Measurements from ENCODE around the gene NCR3LG1.

Gene NCR3LG1

GRCh38 chr11:17392872-17393271 lies 41.3 kb downstream of the NCR3LG1 start:
- no peak for TF ChIP-seq CTCF (IDR thresholded peaks at IDR 0.05; ENCODE audit: insufficient read depth, missing control alignments)
- DNase-seq (ENCODE audit: insufficient read length, low spot score), result no peak
- FAIRE-seq, result no peak

GRCh38 chr11:17393472-17393871 lies 41.9 kb downstream of the NCR3LG1 start:
- DNase-seq (ENCODE audit: insufficient read length, low spot score), result no peak
- TF ChIP-seq CTCF (IDR thresholded peaks at IDR 0.05; ENCODE audit: insufficient read depth, missing control alignments), result no peak
- FAIRE-seq, result no peak

GRCh38 chr11:17394743-17395390 lies 43.3 kb downstream of the NCR3LG1 start:
- no peak for FAIRE-seq
- no peak for TF ChIP-seq CTCF (IDR thresholded peaks at IDR 0.05; ENCODE audit: insufficient read depth, missing control alignments)
- DNase-seq (ENCODE audit: insufficient read length, low spot score), result no peak

GRCh38 chr11:17395554-17395961 lies 44.0 kb downstream of the NCR3LG1 start:
- DNase-seq (ENCODE audit: insufficient read length, low spot score) (no peak), FAIRE-seq (no peak)
- TF ChIP-seq CTCF (IDR thresholded peaks at IDR 0.05; ENCODE audit: insufficient read depth, missing control alignments), result no peak

- FAIRE-seq (no peak), DNase-seq (ENCODE audit: insufficient read length, low spot score) (no peak)
- no peak for TF ChIP-seq CTCF (IDR thresholded peaks at IDR 0.05; ENCODE audit: insufficient read depth, missing control alignments)
Measured at GRCh38 chr11:17395978-17396377, 44.4 kb downstream of the NCR3LG1 start.

GRCh38 chr11:17396598-17397310 lies 45.2 kb downstream of the NCR3LG1 start:
- TF ChIP-seq CTCF (IDR thresholded peaks at IDR 0.05; ENCODE audit: insufficient read depth, missing control alignments), result no peak
- DNase-seq (ENCODE audit: insufficient read length, low spot score), result no peak
- FAIRE-seq, result no peak

Data from D721Med (cell line).